ENCODE results near the gene PDE9A. TPM values are rescaled to one million over a fixed set of nuclear protein-coding genes. Genes with fewer than 3 reads are reported as not detected.
A peak's percentile ranks its signal among the peaks of the same experiment; 100 is the strongest.

PDE9A gene
- total RNA-seq, 2 donors from 2014 or later: 45.9 to 62.4 TPM

DNA sequence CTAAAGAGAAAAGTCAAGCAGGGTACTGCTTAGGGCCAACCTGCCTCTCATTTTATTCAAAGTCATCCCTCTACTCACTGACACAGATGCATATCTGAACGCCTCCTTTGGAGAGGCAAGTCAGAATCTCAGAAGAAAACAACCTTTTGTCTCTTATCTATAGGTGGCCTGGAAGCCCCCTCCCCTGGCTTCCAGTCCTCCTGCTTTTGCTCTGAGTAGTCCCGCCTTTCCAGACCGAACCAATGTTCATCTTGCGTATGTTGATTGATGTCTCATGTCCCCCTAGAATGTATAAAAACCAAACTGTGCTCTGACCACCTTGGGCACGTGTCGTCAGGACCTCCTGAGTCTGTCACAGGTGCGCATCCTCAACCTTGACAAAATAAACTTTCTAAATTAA, 144.1 kb downstream of the PDE9A start:
- peak overlapping the region; percentile 41 for H3K9ac ChIP-seq (ENCODE audit: extremely low read depth, low read length, poor library complexity, severe bottlenecking)
- WGBS, 2 experiments (ENCODE audit: insufficient coverage in 1 of 2, insufficient read length in 1 of 2): 75 to 85% methylated on average over 7 of the region's 7 CpGs
- H3K9me3 ChIP-seq (ENCODE audit: control insufficient read depth, low read length): no peaks in the 10 kb centered on the region
- Mint-ChIP-seq H3K4me3 (peak overlapping the region; percentile 8), H3K4me1 (peaks cover 60% of the 10 kb centered on the region), H3K27me3 (ENCODE audit: insufficient read depth) (no peaks in the 10 kb centered on the region), H3K36me3 (ENCODE audit: low read depth) (peaks cover 35% of the 10 kb centered on the region), H3K27ac (peak overlapping the region; percentile 63), H3K9me3 (no peaks in the 10 kb centered on the region)
- H3K36me3 ChIP-seq (ENCODE audit: control insufficient read depth, insufficient read depth, low read length): peaks cover 39% of the 10 kb centered on the region
- peaks cover 6% of the 10 kb centered on the region for H3K4me1 ChIP-seq (ENCODE audit: control insufficient read depth, insufficient read depth, low read length)
- no peak for DNase-seq
- H3K27ac ChIP-seq (ENCODE audit: low read depth, low read length): no peak overlapping the region
- H3K4me3 ChIP-seq (ENCODE audit: low read length): peak overlapping the region; percentile 55
- TF ChIP-seq, protein P1, sequence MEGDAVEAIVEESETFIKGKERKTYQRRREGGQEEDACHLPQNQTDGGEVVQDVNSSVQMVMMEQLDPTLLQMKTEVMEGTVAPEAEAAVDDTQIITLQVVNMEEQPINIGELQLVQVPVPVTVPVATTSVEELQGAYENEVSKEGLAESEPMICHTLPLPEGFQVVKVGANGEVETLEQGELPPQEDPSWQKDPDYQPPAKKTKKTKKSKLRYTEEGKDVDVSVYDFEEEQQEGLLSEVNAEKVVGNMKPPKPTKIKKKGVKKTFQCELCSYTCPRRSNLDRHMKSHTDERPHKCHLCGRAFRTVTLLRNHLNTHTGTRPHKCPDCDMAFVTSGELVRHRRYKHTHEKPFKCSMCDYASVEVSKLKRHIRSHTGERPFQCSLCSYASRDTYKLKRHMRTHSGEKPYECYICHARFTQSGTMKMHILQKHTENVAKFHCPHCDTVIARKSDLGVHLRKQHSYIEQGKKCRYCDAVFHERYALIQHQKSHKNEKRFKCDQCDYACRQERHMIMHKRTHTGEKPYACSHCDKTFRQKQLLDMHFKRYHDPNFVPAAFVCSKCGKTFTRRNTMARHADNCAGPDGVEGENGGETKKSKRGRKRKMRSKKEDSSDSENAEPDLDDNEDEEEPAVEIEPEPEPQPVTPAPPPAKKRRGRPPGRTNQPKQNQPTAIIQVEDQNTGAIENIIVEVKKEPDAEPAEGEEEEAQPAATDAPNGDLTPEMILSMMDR (conservative IDR thresholded peaks at IDR 0.05): no peak
- no peaks in the 10 kb centered on the region for H3K27me3 ChIP-seq (ENCODE audit: control insufficient read depth, insufficient read depth, low read length, poor library complexity, severe bottlenecking)

DNA sequence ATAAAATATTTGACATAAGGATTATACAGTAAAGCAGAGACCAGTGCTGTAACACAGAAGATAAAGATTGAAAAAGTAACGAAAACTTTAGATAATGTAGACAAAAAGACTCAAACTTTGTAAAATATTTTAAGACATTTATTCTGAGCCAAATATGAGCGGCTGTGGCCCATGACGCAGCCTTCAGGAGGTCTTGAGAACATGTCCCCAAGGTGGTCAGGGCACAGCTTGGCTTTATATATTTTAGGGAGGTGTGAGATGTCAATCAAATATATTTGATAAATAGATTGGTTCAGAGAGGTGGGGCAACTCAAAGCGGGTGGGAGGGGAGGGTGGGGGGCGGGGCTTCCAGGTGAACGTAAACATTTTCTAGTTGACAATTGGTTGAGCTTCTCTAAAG, 144.7 kb downstream of the PDE9A start:
- peak overlapping the region; percentile 41 for H3K9ac ChIP-seq (ENCODE audit: extremely low read depth, low read length, poor library complexity, severe bottlenecking)
- DNase-seq: no peak
- TF ChIP-seq, protein P1 (conservative IDR thresholded peaks at IDR 0.05): no peak
- H3K4me3 ChIP-seq (ENCODE audit: low read length): peak overlapping the region; percentile 55
- H3K27ac ChIP-seq (ENCODE audit: low read depth, low read length): no peak overlapping the region
- H3K27me3 ChIP-seq (ENCODE audit: control insufficient read depth, insufficient read depth, low read length, poor library complexity, severe bottlenecking): no peaks in the 10 kb centered on the region
- H3K4me1 ChIP-seq (ENCODE audit: control insufficient read depth, insufficient read depth, low read length): peaks cover 6% of the 10 kb centered on the region
- H3K9me3 ChIP-seq (ENCODE audit: control insufficient read depth, low read length): no peaks in the 10 kb centered on the region
- Mint-ChIP-seq H3K27ac (no peak overlapping the region), H3K4me3 (peak overlapping the region; percentile 8), H3K4me1 (peaks cover 60% of the 10 kb centered on the region), H3K36me3 (ENCODE audit: low read depth) (peaks cover 35% of the 10 kb centered on the region), H3K9me3 (no peaks in the 10 kb centered on the region), H3K27me3 (ENCODE audit: insufficient read depth) (no peaks in the 10 kb centered on the region)
- WGBS, 2 experiments (ENCODE audit: insufficient coverage in 1 of 2, insufficient read length in 1 of 2): 88 to 96% methylated on average over 4 to 6 of the region's 6 CpGs
- H3K36me3 ChIP-seq (ENCODE audit: control insufficient read depth, insufficient read depth, low read length): peaks cover 44% of the 10 kb centered on the region

DNA sequence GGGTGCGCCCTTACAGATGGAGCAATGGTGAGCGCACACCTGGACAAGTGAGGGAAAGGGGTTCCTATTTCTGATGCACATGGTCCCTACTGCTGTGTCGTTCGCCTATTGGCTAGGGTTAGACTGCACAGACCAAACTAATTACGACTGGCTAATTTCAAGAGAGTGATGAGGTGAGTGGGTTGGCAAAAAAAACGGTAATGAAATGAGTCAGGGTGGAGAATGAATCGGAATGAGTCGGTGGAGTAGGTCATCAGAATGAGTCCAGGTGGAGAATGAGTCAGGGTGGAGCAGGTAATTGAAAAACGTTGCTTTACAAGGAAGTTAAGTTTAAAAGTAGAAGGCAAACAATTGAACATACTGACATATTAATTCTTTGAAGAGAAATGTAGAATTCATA, 146.1 kb downstream of the PDE9A start:
- 85 to 93% methylated on average over 9 of the region's 9 CpGs for WGBS, 2 experiments (ENCODE audit: insufficient coverage in 1 of 2, insufficient read length in 1 of 2)
- Histone ChIP-seq H3K4me1 (ENCODE audit: control insufficient read depth, insufficient read depth, low read length) (peaks cover 6% of the 10 kb centered on the region), H3K27ac (ENCODE audit: low read depth, low read length) (no peak overlapping the region), H3K9me3 (ENCODE audit: control insufficient read depth, low read length) (no peaks in the 10 kb centered on the region), H3K36me3 (ENCODE audit: control insufficient read depth, insufficient read depth, low read length) (peaks cover 52% of the 10 kb centered on the region), H3K27me3 (ENCODE audit: control insufficient read depth, insufficient read depth, low read length, poor library complexity, severe bottlenecking) (no peaks in the 10 kb centered on the region), H3K9ac (ENCODE audit: extremely low read depth, low read length, poor library complexity, severe bottlenecking) (peak overlapping the region; percentile 31), H3K4me3 (ENCODE audit: low read length) (peak overlapping the region; percentile 78)
- Mint-ChIP-seq H3K36me3 (ENCODE audit: low read depth) (peaks cover 35% of the 10 kb centered on the region), H3K27me3 (ENCODE audit: insufficient read depth) (no peaks in the 10 kb centered on the region), H3K4me3 (no peak overlapping the region), H3K9me3 (no peaks in the 10 kb centered on the region), H3K4me1 (peaks cover 50% of the 10 kb centered on the region), H3K27ac (peak overlapping the region; percentile 26)
- TF ChIP-seq, protein P1 (conservative IDR thresholded peaks at IDR 0.05): no peak
- peak; percentile 38 for DNase-seq
